ENCODE data around the gene RHOG.

DNA sequence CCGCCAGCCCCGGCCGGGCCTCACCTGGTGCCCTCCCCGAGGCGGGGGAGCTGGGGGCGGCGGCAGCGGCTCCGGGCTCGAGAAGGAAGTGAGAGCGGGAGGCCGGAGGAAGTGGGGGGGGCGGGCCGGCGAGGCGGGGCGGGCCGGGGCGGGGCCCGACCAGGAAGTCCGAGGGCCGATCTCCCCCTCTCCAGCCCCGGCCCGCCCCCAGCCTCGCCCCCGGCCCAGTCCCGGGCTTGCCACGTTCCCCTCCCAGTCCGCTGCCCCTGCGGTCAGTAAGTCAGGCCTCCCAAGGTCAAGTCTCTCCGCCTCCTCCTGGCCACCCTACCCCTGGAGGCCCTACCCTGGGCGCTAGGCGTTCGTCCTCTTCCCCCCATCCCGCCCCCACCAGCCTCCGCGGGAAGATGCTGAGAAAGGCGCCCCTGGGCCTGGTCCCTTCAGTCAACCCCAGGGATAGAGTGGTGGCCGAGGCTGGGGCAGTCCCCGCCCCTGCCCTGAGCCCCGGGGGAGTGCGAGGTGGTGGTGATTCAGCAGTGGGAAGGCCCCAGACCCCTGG is at the start of gene RHOG:
- TF ChIP-seq, protein P1, sequence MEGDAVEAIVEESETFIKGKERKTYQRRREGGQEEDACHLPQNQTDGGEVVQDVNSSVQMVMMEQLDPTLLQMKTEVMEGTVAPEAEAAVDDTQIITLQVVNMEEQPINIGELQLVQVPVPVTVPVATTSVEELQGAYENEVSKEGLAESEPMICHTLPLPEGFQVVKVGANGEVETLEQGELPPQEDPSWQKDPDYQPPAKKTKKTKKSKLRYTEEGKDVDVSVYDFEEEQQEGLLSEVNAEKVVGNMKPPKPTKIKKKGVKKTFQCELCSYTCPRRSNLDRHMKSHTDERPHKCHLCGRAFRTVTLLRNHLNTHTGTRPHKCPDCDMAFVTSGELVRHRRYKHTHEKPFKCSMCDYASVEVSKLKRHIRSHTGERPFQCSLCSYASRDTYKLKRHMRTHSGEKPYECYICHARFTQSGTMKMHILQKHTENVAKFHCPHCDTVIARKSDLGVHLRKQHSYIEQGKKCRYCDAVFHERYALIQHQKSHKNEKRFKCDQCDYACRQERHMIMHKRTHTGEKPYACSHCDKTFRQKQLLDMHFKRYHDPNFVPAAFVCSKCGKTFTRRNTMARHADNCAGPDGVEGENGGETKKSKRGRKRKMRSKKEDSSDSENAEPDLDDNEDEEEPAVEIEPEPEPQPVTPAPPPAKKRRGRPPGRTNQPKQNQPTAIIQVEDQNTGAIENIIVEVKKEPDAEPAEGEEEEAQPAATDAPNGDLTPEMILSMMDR (conservative IDR thresholded peaks at IDR 0.05) = no peak
- TF ChIP-seq EZH2 (IDR thresholded peaks at IDR 0.05; ENCODE audit: low read depth) = no peak
